Mesothelial cell of epicardium (in vitro differentiated cells): ENCODE measurements around the gene PRR23C. TPM values are rescaled to one million over a fixed set of nuclear protein-coding genes. Genes with fewer than 3 reads are reported as not detected.

Experiments
- DNase-seq, 2 experiments: peaks; one replicate each; pipeline ENCODE4 v3.0.0; 2021; ENCODE audit warnings: low spot score in 2 of 2; ENCODE audit not compliant: unreplicated experiment in 2 of 2
- H3K27ac Mint-ChIP-seq: 2 replicates; pipeline ENCODE4 v1.8.0; 2021; ENCODE audit warnings: mixed read lengths
- H3K27me3 Mint-ChIP-seq: 2 replicates; pipeline ENCODE4 v1.8.0; 2021; ENCODE audit warnings: low read depth, mixed read lengths
- H3K36me3 Mint-ChIP-seq: 2 replicates; pipeline ENCODE4 v1.8.0; 2021; ENCODE audit warnings: mixed read lengths
- H3K4me1 Mint-ChIP-seq: 2 replicates; pipeline ENCODE4 v1.8.0; 2021; ENCODE audit warnings: mixed read lengths
- H3K4me3 Mint-ChIP-seq: 2 replicates; pipeline ENCODE4 v1.8.0; 2021; ENCODE audit warnings: mild to moderate bottlenecking, moderate library complexity, mixed read lengths
- H3K9me3 Mint-ChIP-seq: 2 replicates; pipeline ENCODE4 v1.8.0; 2021; ENCODE audit warnings: mixed read lengths
- total RNA-seq: library from RNA; stranded (reverse); gene quantifications from 3 replicates; pipeline ENCODE4 v1.2.1, GENCODE V29; 2021
- TF ChIP-seq, protein P1 (sequence below): fragments of 200-600 bp; sonication (generic); IDR thresholded peaks from one replicate; pipeline ENCODE4 v1.5.0; 2021; ENCODE audit warnings: antibody characterized with exemption; ENCODE audit not compliant: unreplicated experiment

The PRR23C gene
- not detected in 3 replicates for total RNA-seq

DNA sequence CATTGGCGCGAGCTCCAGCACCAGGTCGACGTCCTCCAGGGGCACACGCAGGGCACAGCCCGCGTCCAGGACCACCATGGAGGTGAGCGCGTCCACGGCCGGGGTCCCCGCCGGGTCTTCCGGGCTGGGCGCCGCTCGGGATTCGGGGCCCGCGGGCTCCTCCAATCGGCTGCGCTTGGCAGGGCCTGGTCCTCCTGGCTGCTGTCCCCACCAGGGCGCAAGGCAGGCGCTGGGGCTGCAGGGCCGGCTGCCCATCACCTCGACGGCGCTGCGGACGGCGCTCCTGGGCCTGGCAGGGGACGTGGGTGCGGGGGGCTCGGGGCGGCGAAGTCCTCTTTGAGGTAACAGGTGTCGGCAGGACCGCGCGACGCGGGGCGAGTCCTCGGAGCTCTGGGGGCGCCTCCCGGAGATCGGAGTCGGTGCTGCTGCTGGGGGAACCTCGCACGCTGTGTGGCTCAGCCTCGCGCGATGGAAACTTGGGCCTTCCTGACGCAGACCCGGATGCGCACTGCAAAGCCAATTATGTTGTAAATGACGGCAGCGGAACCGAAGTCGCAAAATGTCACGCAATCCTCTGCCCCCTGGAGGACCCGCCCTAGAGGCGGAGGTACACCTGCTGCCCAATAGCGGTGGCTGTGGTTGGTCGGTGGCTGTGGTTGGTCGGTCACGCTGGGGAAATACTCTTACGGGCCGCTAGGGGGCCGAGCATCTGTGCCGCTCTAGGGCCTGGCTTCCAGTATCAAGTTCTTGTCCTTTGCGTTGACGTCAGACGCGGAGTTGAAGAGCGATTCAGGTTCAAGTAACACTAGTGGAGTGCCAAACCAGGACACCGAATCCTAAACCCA lies at the start of gene PRR23C:
Gene PRR23C, minus strand, starts transcription at position 527 of the 845 bp plus-strand sequence. Its CDS starts 272 bp downstream, at position 255.
- DNase-seq: no peak
- TF ChIP-seq, protein P1, sequence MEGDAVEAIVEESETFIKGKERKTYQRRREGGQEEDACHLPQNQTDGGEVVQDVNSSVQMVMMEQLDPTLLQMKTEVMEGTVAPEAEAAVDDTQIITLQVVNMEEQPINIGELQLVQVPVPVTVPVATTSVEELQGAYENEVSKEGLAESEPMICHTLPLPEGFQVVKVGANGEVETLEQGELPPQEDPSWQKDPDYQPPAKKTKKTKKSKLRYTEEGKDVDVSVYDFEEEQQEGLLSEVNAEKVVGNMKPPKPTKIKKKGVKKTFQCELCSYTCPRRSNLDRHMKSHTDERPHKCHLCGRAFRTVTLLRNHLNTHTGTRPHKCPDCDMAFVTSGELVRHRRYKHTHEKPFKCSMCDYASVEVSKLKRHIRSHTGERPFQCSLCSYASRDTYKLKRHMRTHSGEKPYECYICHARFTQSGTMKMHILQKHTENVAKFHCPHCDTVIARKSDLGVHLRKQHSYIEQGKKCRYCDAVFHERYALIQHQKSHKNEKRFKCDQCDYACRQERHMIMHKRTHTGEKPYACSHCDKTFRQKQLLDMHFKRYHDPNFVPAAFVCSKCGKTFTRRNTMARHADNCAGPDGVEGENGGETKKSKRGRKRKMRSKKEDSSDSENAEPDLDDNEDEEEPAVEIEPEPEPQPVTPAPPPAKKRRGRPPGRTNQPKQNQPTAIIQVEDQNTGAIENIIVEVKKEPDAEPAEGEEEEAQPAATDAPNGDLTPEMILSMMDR: peak; percentile 17
- H3K9me3 Mint-ChIP-seq: peaks cover 36% of the 10 kb centered on the region
- no peak within 1 kb of the TSS for H3K4me3 Mint-ChIP-seq
- H3K27me3 Mint-ChIP-seq: peaks cover 2% of the 10 kb centered on the region
- no peak within 1 kb of the TSS for H3K27ac Mint-ChIP-seq
- no peaks in the 10 kb centered on the region for H3K4me1 Mint-ChIP-seq
- H3K36me3 Mint-ChIP-seq: no peaks in the 10 kb centered on the region

DNA sequence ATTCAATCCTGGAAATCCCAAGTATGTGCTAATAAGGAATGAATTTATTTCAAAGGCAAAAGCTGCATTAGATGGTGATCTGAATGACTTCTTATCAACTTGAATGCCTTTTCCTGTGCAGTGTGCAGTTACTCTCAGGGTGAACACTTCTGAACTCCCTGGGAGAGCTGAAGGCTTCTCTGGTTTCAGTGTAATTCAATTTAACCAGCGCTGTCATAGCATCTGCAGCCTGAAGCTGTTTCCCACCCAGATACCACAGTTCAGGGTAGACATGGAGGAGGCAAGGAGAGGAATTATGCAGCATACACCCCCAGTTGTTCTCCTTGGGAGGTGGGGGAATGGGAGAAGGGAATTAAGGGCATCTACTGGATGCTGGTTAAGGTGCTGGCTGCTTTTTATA lies 49.1 kb upstream of the PRR23C start:
- peaks cover 51% of the 10 kb centered on the region for H3K27me3 Mint-ChIP-seq
- DNase-seq: no peak
- TF ChIP-seq, protein P1: no peak
- no peak overlapping the region for H3K27ac Mint-ChIP-seq
- H3K36me3 Mint-ChIP-seq: no peaks in the 10 kb centered on the region
- H3K4me3 Mint-ChIP-seq: no peak overlapping the region
- no peaks in the 10 kb centered on the region for H3K4me1 Mint-ChIP-seq
- peaks cover 19% of the 10 kb centered on the region for H3K9me3 Mint-ChIP-seq

DNA sequence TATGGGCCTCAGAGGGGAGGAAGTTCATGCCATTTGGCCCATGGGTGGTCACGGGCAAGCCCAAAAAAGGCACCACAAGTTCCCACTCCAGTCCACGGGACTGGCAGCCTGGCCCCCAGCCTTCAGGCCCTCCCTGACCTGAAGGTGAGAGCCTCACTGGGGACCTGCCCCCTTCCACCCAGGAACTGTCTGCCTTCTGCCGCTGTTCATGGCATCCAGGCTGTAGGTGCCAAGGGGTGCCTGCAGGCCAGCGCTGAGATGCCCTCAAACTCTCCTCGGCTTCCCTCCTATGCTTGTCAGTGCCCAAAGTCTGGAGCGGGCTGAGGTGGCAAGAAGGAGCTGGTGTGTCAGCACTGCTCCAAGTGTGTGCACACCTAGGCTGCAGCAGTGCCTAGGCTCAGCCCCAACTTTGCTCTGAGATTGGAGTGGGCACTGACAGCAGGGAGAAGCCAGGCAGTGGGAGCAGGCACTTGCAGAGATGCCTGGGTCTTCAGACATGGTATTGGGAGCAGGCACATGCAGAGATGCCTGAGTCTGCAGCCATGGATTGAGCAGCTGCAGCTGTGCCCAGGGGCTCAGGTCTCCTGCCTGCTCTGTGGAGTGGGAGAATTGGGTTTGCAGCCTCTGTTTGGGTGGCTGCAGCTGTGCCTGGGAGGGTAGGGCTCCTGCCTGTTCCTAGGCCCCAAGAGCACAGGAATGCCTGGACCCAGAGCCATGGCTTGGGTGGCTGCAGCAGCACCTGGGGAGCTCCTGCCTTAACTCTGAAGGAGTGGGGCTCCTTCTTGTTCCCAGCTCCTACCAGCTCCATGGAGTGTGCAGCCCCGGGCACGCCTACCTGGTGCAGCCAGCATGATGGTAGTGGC lies 44.0 kb upstream of the PRR23C start:
- no peak for DNase-seq
- Mint-ChIP-seq H3K27me3 (peaks cover 47% of the 10 kb centered on the region), H3K4me3 (no peak overlapping the region), H3K36me3 (no peaks in the 10 kb centered on the region), H3K27ac (no peak overlapping the region), H3K4me1 (no peaks in the 10 kb centered on the region), H3K9me3 (peaks cover 15% of the 10 kb centered on the region)
- TF ChIP-seq, protein P1: no peak

DNA sequence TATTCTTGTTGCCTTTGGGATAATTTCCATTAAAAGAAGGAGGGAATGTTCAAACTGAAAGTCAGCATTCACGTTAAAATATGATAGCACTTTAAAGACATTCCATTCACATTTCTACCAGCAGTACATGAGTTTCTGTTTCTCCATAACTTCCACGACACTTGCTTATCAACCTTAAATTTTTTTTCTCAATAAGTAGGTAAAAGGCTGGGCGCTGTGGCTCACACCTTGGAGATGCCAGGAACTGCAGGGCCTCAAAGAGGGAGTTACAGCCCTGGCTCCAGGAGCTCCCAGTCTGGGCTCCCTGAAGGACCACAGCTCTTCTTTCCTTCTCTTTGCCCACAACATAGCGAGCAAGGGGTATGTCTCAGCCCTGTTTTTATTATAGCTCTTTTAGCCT lies 42.9 kb upstream of the PRR23C start:
- H3K4me3 Mint-ChIP-seq: no peak overlapping the region
- H3K36me3 Mint-ChIP-seq: no peaks in the 10 kb centered on the region
- no peak overlapping the region for H3K27ac Mint-ChIP-seq
- H3K4me1 Mint-ChIP-seq: no peaks in the 10 kb centered on the region
- TF ChIP-seq, protein P1: no peak
- peaks cover 52% of the 10 kb centered on the region for H3K27me3 Mint-ChIP-seq
- H3K9me3 Mint-ChIP-seq: peaks cover 20% of the 10 kb centered on the region
- no peak for DNase-seq

DNA sequence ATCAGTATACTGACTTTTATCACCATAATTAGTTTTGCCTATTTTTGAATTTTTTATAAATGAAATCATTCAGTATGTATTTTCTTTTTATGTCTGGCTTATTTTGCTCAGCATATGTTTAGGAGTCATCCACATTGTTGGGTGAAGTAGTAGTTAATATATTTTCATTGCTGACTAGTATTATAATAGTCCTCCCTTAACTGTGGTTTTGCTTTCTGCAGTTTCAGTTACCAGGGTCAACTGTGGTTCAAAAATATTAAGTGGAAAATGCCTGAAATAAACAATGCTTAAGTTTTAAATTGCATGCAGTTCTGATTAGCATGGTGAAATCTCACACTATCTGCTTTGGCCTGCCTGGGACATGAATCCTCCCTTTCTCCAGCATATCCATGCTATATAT lies 39.5 kb upstream of the PRR23C start:
- no peak for DNase-seq
- Mint-ChIP-seq H3K4me3 (no peak overlapping the region), H3K27me3 (peaks cover 60% of the 10 kb centered on the region), H3K4me1 (no peaks in the 10 kb centered on the region), H3K9me3 (peaks cover 8% of the 10 kb centered on the region), H3K27ac (no peak overlapping the region), H3K36me3 (no peaks in the 10 kb centered on the region)
- TF ChIP-seq, protein P1: no peak
